Stimulated activated naive CD8-positive, alpha-beta T cell treated with anti-CD3 and anti-CD28 coated beads, Interleukin-15, Interleukin-2, amounts not matched to agents 100 U/mL and 50 U/mL, for 24 hours (primary cell): Measurements from ENCODE around the gene SSNA1.

Experiments
- ATAC-seq: fragments of 150-1000 bp; cut with Tn5 transposase; one replicate; pipeline ENCODE4 v1.10.0; 2021
- DNase-seq: peaks from one replicate; pipeline ENCODE4 v3.0.0; 2021

Gene SSNA1

GRCh38 chr9:137168573-137168903, 19.9 kb upstream of the SSNA1 start:
- ATAC-seq (no peak), DNase-seq (peak; percentile 34)

- ATAC-seq (no peak), DNase-seq (no peak)
Observed at GRCh38 chr9:137168904-137169856, 19.3 kb upstream of the SSNA1 start.

GRCh38 chr9:137169896-137170358, 18.5 kb upstream of the SSNA1 start, which contains the start of gene LRRC26:
Gene LRRC26 (minus strand): TSS chr9:137170051. CDS start chr9:137169943, 108 bp downstream.
- ATAC-seq, result no peak
- DNase-seq, result no peak

- no peak for DNase-seq
Observed at GRCh38 chr9:137170486-137171148, 17.9 kb upstream of the SSNA1 start.

GRCh38 chr9:137171149-137171900, 17.2 kb upstream of the SSNA1 start:
- ATAC-seq, result no peak
- DNase-seq, result no peak

More at GRCh38 chr9:137170486-137171148, 17.9 kb upstream of the SSNA1 start:
- ATAC-seq, result no peak

GRCh38 chr9:137172901-137173795, 15.3 kb upstream of the SSNA1 start:
- DNase-seq (no peak), ATAC-seq (no peak)

- no peak for DNase-seq
- ATAC-seq, result no peak
Observed at GRCh38 chr9:137173796-137174664, 14.4 kb upstream of the SSNA1 start.

GRCh38 chr9:137174722-137175293, 13.7 kb upstream of the SSNA1 start:
- ATAC-seq (no peak), DNase-seq (no peak)

- ATAC-seq, result no peak
- DNase-seq, result no peak
Observed at GRCh38 chr9:137175345-137175961, 13.0 kb upstream of the SSNA1 start.

GRCh38 chr9:137176302-137177182, 11.9 kb upstream of the SSNA1 start:
- ATAC-seq (peak; percentile 44), DNase-seq (no peak)

GRCh38 chr9:137178201-137178938, 10.1 kb upstream of the SSNA1 start:
- DNase-seq (no peak), ATAC-seq (no peak)

GRCh38 chr9:137178939-137179630, 9.4 kb upstream of the SSNA1 start:
- ATAC-seq, result no peak
- no peak for DNase-seq

- ATAC-seq, result no peak
- DNase-seq, result no peak
Observed at GRCh38 chr9:137179761-137180160, 8.7 kb upstream of the SSNA1 start.

- ATAC-seq (no peak), DNase-seq (no peak)
Observed at GRCh38 chr9:137180491-137180890, 8.0 kb upstream of the SSNA1 start.

- DNase-seq (no peak), ATAC-seq (no peak)
Observed at GRCh38 chr9:137181680-137182079, 6.8 kb upstream of the SSNA1 start.

- ATAC-seq (no peak), DNase-seq (no peak)
Observed at GRCh38 chr9:137182836-137183235, 5.6 kb upstream of the SSNA1 start.

GRCh38 chr9:137183980-137184595, 4.4 kb upstream of the SSNA1 start:
- DNase-seq (no peak), ATAC-seq (no peak)
